ENCODE results near the gene ARID3C.

The ARID3C gene

DNA sequence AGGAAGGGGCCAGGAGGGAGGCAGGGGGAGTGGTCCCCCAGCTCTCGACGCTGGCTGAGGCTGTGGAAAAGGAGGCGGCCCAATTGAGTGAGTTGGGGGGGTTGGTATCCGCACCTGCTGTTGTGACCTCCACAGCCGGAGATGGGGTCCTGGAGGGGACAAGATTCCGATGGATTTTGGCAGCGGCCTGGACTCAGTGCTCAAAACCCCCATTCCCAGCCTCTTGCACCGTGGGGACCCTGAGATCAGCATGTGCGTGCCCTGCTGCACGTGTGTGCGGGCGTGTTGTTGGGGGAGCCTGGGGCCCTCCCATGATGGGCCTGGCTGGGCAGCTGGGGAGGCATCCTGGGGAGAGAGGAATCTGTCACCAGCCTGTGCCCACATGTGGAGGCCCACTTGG, 54.3 kb downstream of the ARID3C start:
- TF ChIP-seq, protein P1, sequence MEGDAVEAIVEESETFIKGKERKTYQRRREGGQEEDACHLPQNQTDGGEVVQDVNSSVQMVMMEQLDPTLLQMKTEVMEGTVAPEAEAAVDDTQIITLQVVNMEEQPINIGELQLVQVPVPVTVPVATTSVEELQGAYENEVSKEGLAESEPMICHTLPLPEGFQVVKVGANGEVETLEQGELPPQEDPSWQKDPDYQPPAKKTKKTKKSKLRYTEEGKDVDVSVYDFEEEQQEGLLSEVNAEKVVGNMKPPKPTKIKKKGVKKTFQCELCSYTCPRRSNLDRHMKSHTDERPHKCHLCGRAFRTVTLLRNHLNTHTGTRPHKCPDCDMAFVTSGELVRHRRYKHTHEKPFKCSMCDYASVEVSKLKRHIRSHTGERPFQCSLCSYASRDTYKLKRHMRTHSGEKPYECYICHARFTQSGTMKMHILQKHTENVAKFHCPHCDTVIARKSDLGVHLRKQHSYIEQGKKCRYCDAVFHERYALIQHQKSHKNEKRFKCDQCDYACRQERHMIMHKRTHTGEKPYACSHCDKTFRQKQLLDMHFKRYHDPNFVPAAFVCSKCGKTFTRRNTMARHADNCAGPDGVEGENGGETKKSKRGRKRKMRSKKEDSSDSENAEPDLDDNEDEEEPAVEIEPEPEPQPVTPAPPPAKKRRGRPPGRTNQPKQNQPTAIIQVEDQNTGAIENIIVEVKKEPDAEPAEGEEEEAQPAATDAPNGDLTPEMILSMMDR (IDR thresholded peaks at IDR 0.05; ENCODE audit: low read depth, low read length) = no peak
- H3K4me3 ChIP-seq (ENCODE audit: low read depth, low read length) = no peak overlapping the region

DNA sequence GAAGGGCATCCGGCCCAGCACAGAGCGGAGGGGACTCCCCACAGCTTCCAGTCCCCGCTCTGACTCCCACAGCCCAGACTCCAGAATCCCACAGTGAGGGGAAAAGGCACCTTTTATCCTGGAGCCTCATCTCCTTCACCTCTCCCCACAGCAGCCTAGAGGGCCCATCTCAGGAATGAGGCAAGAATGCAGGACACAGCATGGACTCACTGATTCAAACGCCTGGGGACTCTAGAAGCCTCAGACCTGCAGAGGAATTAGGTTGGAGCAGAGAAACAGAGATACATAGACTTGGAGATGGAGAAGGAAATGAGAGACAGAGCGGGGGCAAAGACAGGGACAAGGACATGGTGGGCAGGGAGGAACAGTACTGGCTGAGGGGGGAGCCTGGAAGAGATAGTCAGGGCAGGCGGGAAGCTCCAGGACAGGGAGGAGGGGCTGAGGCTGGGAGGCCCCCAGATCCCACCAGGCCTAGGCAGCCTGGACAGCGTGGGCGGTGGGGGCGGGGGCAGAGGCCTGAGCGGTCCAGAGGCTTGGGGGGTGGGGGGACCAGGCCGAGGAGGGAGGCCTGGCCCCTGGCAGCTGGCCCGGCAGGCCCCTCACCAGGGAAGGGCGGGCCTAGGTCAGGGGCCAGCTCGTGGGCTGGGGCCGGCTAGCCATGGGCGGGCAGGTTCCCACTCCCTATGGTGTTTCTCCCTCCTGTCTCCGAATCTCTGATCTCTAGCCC, 55.1 kb downstream of the ARID3C start:
- no peak overlapping the region for H3K4me3 ChIP-seq (ENCODE audit: low read depth, low read length)
- TF ChIP-seq, protein P1 (IDR thresholded peaks at IDR 0.05; ENCODE audit: low read depth, low read length) = no peak

- TF ChIP-seq, protein P1 (IDR thresholded peaks at IDR 0.05; ENCODE audit: low read depth, low read length) = no peak
Measured at GRCh38 chr9:34572628-34573027, 56.2 kb downstream of the ARID3C start.

DNA sequence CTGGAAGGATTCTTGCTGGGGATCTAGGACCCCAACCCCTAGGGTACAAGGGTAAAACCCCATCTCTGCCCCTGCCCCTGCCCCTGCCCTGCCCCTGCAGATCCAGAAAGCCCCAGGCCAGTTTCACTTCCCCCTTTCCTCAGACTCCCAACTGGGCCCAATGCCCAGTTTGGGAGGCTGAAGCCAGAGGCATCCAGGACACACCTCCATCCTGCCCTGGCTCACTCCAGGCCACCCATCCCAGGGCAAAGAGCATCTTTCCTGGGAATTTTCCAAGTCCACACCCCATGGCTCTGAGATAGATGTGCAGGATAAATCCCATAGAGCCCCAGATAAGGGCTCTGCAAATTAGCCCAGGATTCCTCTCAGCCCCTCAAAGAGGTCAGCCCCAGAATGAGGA, 56.8 kb downstream of the ARID3C start:
- TF ChIP-seq, protein P1 (IDR thresholded peaks at IDR 0.05; ENCODE audit: low read depth, low read length) = no peak
- no peak overlapping the region for H3K4me3 ChIP-seq (ENCODE audit: low read depth, low read length)

More at GRCh38 chr9:34572628-34573027, 56.2 kb downstream of the ARID3C start:
- no peak overlapping the region for H3K4me3 ChIP-seq (ENCODE audit: low read depth, low read length)

GRCh38 chr9:34571481-34571810, 57.4 kb downstream of the ARID3C start:
- TF ChIP-seq, protein P1 (IDR thresholded peaks at IDR 0.05; ENCODE audit: low read depth, low read length) = no peak
- no peak overlapping the region for H3K4me3 ChIP-seq (ENCODE audit: low read depth, low read length)
